GOT3 (cell line): ENCODE data around the gene SATB2.

Experiments
- DNase-seq: peaks from one replicate; lab custom pipeline; 2025; ENCODE audit warnings: mixed read lengths; lab: John Stamatoyannopoulos, UW

The SATB2 gene

GRCh38 chr2:199257261-199258224, 200.2 kb downstream of the SATB2 start:
- DNase-seq = no peak

- DNase-seq = no peak
Measured at GRCh38 chr2:199230091-199230490, 227.6 kb downstream of the SATB2 start.

GRCh38 chr2:199228887-199229819, 228.6 kb downstream of the SATB2 start:
- peak; percentile 38 for DNase-seq

GRCh38 chr2:199223791-199224190, 233.9 kb downstream of the SATB2 start:
- no peak for DNase-seq

GRCh38 chr2:199220920-199221319, 236.8 kb downstream of the SATB2 start:
- DNase-seq = no peak

- DNase-seq = no peak
Measured at GRCh38 chr2:199219551-199219950, 238.2 kb downstream of the SATB2 start.
